Bone marrow (tissue), 2 donors: ENCODE measurements around the gene ATP11A.

Experiments used
- DNase-seq, 2 donors: peaks; one replicate each; lab custom pipeline; 2025; lab: John Stamatoyannopoulos, UW

The ATP11A gene

GRCh38 chr13:112907871-112908331 is 218.1 kb downstream of the ATP11A start:
- DNase-seq = no peak

DNA sequence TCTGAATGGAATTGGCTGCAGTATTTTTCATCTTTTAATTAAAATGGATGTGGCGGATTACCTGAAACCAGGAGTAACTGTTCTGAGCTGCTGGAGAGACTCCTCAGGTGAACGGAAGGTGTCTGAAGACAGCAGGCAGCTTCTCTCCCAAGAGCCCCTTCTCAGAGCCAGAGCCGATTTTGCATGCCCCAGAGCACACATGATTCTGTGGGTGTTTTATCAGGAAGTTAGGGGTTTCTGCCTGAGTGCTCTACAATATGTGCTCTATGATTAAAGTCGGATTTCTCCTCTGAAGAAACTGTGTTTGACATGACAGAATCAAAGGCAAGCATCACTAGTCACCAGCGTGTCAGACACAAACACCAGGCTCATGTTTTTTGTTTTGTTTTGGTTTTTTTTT is 218.5 kb downstream of the ATP11A start:
- DNase-seq = no peak

- DNase-seq = no peak
Observed at GRCh38 chr13:112910016-112910415, 220.2 kb downstream of the ATP11A start.

DNA sequence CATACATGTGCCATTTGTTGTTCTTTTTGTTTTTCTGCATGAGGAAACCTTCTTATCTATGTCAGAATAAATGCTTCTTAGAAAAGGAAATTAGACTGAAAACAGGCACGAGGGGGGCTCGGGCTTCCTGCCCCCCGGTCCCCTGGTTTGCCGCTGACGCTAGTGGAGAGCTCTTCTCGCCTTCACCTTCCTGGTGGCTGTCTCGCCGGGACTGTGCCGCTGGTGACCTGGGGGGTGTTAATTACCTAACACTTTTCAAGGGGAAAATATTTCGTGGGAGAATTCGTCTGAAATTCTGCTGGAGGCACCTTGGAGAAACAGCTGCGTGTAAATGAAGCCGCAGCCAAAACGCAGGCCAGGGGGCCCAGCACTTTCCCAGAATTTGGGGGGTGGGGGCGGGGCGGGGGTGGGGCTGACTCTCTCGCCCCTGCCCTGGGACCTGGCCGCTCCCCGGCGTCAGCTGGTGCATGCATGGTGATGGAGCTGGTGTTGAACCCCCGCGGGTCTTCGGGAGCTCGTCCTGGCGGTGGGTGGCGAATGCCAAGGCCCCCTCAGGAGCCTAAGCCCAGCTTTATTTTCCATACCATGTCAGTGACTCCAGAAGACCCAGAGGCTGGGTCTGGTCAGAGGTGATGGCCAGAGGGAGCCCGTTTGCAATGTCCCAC is 220.9 kb downstream of the ATP11A start:
- no peak for DNase-seq

DNA sequence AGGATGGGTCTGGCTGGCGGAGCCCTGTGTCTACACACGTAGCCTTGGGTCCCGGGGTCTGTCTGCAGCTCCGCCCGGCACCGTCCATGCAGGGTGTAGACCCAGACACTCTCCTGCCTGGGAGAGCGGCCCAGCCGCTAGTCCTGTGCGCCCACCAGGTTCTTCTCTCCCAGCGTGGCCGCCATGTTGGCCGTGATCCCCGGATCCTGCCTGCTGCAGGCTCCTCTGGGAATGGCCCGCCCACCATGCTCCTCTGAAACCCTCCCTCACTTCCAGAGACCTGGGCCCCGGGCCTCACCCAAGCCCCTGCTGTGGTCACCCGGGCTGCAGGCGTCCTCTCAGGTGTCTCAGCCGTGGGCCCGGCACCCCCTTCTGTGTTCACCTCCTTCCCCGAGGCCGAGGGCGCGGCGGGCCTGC is 221.5 kb downstream of the ATP11A start:
- no peak for DNase-seq

DNA sequence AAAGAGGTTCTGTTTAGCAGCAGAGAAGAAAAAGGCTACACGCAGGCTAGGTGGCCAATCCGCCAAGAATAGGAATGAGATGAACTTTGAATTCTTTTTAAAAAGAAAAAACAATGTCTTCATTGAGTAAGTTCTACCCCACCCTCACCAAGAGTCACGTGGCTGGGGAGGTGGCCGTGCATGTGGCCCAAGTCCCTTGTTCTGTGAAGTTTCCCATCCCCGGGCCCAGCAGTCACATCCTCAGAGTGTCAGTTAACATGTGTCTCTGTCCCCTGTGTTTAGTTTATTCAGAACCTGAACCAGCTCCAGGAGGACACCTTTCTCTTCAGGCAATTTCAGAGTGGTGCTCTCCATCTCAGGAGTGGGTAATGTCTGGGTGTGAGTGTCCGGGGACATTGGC is 222.0 kb downstream of the ATP11A start:
- no peak for DNase-seq

GRCh38 chr13:112912726-112913440 is 223.0 kb downstream of the ATP11A start:
- no peak for DNase-seq

DNA sequence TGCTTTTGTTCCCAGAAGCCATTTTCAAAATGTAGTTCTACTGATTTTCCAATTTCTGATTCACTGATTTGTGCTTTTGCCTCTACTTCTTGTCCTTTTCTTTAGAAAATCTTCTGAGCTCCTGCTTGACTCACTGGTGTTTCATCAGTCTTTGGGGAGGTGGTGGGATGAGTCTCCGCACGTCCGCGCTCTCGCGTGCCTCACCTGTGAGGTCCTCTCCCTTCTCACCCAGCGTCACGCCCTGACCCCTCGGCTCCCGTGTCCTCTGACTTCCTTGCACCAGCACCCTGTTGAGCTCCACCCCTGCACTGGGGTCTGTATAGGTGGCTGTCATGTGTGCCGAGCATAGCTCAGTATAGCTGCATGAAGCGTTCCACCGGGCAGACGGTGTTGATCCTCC is 226.5 kb downstream of the ATP11A start:
- DNase-seq = no peak

DNA sequence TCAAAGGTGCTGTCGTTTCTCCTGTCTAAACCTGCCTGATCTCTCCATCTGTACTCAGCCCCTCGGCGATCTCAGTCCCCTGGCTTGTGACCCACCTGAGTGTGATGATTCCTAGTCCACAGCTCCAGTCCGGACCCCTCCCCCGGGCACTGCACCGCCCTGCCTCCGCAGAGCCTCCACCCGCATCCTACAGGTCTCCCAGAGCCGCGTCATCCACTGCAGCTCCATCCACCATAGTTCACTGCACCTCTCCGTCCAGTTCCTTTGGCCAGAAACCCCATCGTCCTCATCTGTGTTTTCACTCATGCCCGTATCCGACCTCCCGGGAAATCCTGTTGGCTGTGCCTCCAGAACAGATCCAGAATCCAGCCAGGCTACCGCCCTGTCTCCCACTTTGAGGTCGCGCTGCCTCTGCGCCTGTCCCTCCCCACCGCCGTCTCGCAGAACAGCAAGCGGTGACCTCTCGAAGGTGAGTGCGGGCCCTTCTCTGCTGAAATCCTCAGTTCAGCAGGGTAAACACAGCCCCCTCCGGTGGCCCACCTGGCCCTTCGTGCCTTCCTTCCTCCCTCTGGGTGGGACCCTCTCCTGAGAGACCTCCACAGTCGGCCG is 227.3 kb downstream of the ATP11A start:
- DNase-seq = no peak

GRCh38 chr13:112917737-112918136 is 227.9 kb downstream of the ATP11A start:
- DNase-seq = no peak

GRCh38 chr13:112918266-112918665 is 228.4 kb downstream of the ATP11A start:
- no peak for DNase-seq

DNA sequence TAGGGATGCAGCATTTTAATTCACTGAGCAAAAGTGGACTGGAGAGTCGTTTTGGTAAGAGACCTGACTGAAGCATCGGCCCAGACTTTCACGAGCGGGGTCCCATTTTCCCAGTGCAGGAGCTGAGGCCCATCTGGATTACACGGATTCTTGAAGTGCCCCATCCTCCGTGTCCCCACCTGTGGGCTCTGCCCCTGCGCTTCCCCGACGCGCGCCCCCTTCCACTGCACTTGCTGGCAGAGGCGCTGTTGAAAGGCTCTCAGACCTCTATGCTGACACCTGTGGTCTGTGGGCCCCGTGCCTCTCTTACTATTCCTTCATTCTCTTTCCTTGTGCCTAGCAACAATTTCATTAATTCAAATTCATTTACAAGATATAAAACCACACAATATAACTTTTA is 228.9 kb downstream of the ATP11A start:
- DNase-seq = no peak

DNA sequence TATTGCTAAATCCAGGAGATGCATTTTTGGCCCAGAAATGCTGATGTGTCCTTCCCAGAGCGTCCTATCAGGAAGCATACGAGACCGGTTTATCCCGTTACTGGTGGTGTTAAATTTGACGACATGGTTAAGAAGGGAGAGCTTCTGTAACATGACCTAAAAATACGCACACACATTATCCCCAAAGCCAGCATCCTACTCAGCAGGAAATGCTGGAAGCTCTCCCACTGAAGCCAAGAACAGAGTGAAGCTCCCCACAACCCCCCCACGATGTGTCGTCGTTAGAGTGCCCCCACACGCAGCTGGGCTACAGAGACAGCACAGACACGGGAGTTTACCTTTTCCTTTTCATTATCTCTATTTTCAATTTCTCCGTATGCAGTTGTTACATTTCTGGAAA is 234.1 kb downstream of the ATP11A start:
- DNase-seq = no peak

DNA sequence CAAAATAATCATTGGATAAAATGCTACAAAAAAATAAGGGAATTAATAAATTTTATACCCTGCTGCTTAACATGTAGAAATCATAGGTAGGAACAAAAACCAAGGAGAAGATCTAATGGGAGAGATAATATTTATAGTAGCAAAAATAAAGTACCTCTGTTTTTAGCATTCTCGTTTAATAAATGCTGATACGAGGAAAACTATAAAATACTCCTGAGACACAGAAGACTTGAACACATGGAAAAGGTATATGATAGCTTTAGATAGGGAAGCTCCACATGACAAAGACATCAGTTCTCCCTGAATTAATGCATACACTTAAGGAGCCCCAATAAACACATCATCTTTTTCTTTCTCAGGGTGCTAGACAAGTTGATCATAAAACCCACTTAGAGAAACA is 234.5 kb downstream of the ATP11A start:
- DNase-seq = no peak

GRCh38 chr13:112926003-112926402 is 236.2 kb downstream of the ATP11A start:
- no peak for DNase-seq

DNA sequence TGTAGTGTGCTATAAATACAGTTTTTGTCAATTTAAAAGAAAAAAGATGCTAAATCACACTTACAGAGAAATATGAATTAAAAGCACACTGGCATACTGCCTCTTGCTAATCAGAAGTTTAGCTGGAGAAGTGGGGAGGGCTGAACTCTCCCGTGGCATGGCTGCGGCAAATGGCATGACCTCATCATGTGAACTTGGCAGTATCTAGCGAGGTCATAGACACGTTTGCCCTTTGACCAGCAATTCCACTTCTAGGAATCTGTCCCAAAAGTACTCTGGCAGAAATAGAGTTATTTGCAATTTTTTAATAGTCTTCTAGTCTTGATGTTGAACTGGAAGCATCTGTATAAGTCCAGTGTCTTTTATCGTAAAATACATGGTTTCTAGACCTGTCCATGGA is 237.2 kb downstream of the ATP11A start:
- no peak for DNase-seq

DNA sequence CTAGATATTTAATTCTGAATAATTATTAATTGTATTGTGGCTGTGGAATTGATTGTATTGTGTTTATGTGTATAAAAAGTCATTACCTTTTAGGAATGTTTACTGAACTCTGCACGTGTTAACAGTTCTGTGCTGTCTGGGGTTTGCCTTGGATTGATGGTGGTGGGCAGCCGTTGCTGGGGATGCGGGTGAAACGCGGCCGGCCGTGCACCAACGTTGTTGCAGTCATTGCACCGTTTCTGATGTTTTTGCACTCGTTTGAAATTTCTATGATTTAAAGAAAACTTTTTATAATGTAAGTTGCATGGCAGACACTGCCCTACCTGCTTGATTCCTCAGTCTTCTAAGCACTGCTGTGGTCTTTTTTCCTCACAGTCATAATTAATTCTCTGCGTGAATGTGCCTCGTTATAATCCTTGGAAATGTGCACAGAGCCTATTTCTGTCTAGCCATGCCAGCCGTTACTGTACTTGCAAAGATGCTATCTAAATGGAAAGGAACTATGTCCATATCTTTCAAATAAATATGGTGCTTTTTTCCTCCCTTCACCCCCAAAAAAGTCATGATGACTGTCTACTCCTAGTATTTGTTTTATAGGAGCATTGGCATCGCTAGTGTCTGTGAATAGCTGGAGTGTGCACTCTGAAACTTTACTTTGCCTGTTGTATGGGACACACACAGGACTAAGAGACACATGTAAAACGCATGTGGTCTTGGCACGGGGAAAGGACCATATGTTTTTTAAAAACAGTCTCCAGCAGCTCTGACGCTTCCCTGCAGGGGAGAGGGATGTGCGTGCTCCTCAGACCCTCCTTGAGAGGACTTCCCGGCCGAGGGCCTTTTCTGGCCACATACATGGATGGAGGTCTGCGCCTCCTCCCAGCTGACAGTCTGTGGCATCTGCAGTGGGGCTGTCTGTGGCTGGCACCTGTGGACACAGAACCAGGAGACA is 238.5 kb downstream of the ATP11A start:
- DNase-seq = no peak

GRCh38 chr13:112928972-112929782 is 239.3 kb downstream of the ATP11A start:
- no peak for DNase-seq

- DNase-seq = no peak
Observed at GRCh38 chr13:112929783-112930055, 239.9 kb downstream of the ATP11A start.

- no peak for DNase-seq
Observed at GRCh38 chr13:112930192-112930591, 240.4 kb downstream of the ATP11A start.
